Measurements from ENCODE around the gene SPOCD1.
"Not testable (repeated sequence)": the region's sequence is repeated elsewhere in the genome, so short reads cannot be mapped to it uniquely, and the experiment has no call there.

The SPOCD1 gene

GRCh38 chr1:31828926-31829690 lies 13.3 kb upstream of the SPOCD1 start:
- no peak for DNase-seq

GRCh38 chr1:31828341-31828740 lies 12.5 kb upstream of the SPOCD1 start:
- no peak for DNase-seq

GRCh38 chr1:31823780-31824179 lies 8.0 kb upstream of the SPOCD1 start:
- DNase-seq = no peak

GRCh38 chr1:31822766-31823165 lies 6.9 kb upstream of the SPOCD1 start:
- DNase-seq = no peak

- not testable (repeated sequence) for DNase-seq
Observed at GRCh38 chr1:31820196-31820595, 4.4 kb upstream of the SPOCD1 start.

GRCh38 chr1:31818206-31818605 lies 2.4 kb upstream of the SPOCD1 start:
- no peak for DNase-seq

- DNase-seq = not testable (repeated sequence)
Observed at GRCh38 chr1:31816947-31817346, 1.1 kb upstream of the SPOCD1 start.

- not testable (repeated sequence) for DNase-seq
Observed at GRCh38 chr1:31816501-31816900, 679 bp upstream of the SPOCD1 start.

GRCh38 chr1:31815307-31815645 lies 546 bp downstream of the SPOCD1 start:
- DNase-seq = no peak

GRCh38 chr1:31814631-31815306 lies 1.1 kb downstream of the SPOCD1 start:
- no peak for DNase-seq

- DNase-seq = no peak
Observed at GRCh38 chr1:31814041-31814511, 1.7 kb downstream of the SPOCD1 start.

- no peak for DNase-seq
Observed at GRCh38 chr1:31812158-31812829, 3.5 kb downstream of the SPOCD1 start.

- DNase-seq = no peak
Observed at GRCh38 chr1:31811605-31812004, 4.2 kb downstream of the SPOCD1 start.

- DNase-seq = no peak
Observed at GRCh38 chr1:31809698-31810097, 6.1 kb downstream of the SPOCD1 start.

- DNase-seq = no peak
Observed at GRCh38 chr1:31807273-31808048, 8.4 kb downstream of the SPOCD1 start.

GRCh38 chr1:31805318-31805717 lies 10.5 kb downstream of the SPOCD1 start:
- no peak for DNase-seq

GRCh38 chr1:31804098-31804497 lies 11.7 kb downstream of the SPOCD1 start:
- DNase-seq = no peak

GRCh38 chr1:31803610-31804009 lies 12.2 kb downstream of the SPOCD1 start:
- no peak for DNase-seq

GRCh38 chr1:31802190-31803150 lies 13.4 kb downstream of the SPOCD1 start:
- DNase-seq = no peak

- DNase-seq = no peak
Observed at GRCh38 chr1:31801458-31801857, 14.4 kb downstream of the SPOCD1 start.

GRCh38 chr1:31800674-31800967 lies 15.2 kb downstream of the SPOCD1 start:
- DNase-seq = no peak
